GM23248 (cell line): ENCODE results near the gene TEX22. TPM values are rescaled to one million over a fixed set of nuclear protein-coding genes. Genes with fewer than 3 reads are reported as not detected.

Source experiments
- DNase-seq: peaks from one replicate; pipeline ENCODE4 v3.0.0-alpha.2; 2015
- H2AFZ ChIP-seq: fragments of 200-600 bp; sonication (generic); 2 replicates; pipeline ENCODE4 v1.6.1; 2016; ENCODE audit warnings: antibody characterized with exemption
- H3F3A ChIP-seq: fragments of 200-600 bp; sonication (generic); 2 replicates; pipeline ENCODE4 v1.6.1; 2016; ENCODE audit warnings: mild to moderate bottlenecking, antibody characterized with exemption, mixed run types; ENCODE audit not compliant: insufficient read depth
- H3K27ac ChIP-seq: fragments of 200-600 bp; sonication (generic); 2 replicates; pipeline ENCODE4 v1.5.1; 2016; ENCODE audit warnings: mild to moderate bottlenecking
- H3K27me3 ChIP-seq: fragments of 200-600 bp; sonication (generic); replicated peaks from 2 replicates; pipeline ENCODE4 v1.6.1; 2016; ENCODE audit warnings: mild to moderate bottlenecking; ENCODE audit not compliant: insufficient read depth
- H3K36me3 ChIP-seq: fragments of 200-600 bp; sonication (generic); 2 replicates; pipeline ENCODE4 v1.6.1; 2016; ENCODE audit warnings: low read depth, mild to moderate bottlenecking
- H3K4me1 ChIP-seq: fragments of 200-600 bp; sonication (generic); 2 replicates; pipeline ENCODE4 v1.6.1; 2016; ENCODE audit warnings: mild to moderate bottlenecking; ENCODE audit not compliant: insufficient read depth
- H3K4me2 ChIP-seq: fragments of 200-600 bp; sonication (generic); one replicate; pipeline ENCODE4 v1.6.1; 2016; ENCODE audit warnings: mild to moderate bottlenecking; ENCODE audit not compliant: unreplicated experiment
- H3K4me3 ChIP-seq: fragments of 200-600 bp; sonication (generic); 2 replicates; pipeline ENCODE4 v1.5.1; 2016; ENCODE audit warnings: mild to moderate bottlenecking
- H3K79me2 ChIP-seq: fragments of 200-600 bp; sonication (generic); 2 replicates; pipeline ENCODE4 v1.6.1; 2016; ENCODE audit warnings: mild to moderate bottlenecking; ENCODE audit not compliant: insufficient read depth
- H3K9ac ChIP-seq: fragments of 200-600 bp; sonication (generic); 2 replicates; pipeline ENCODE4 v1.6.1; 2016; ENCODE audit warnings: mild to moderate bottlenecking
- H3K9me2 ChIP-seq: fragments of 200-600 bp; sonication (generic); 2 replicates; pipeline ENCODE4 v1.6.1; 2016; ENCODE audit warnings: mixed run types, mild to moderate bottlenecking, moderate library complexity; ENCODE audit not compliant: insufficient read depth
- H3K9me3 ChIP-seq: fragments of 200-600 bp; sonication (generic); one replicate; pipeline ENCODE4 v1.6.1; 2017; ENCODE audit warnings: low read depth
- H4K20me1 ChIP-seq: fragments of 200-600 bp; sonication (generic); 2 replicates; pipeline ENCODE4 v1.6.0; 2016; ENCODE audit not compliant: insufficient read depth
- EZH2 ChIP-seq: fragments of 200-600 bp; sonication (generic); IDR thresholded peaks from 2 replicates; pipeline ENCODE4 v1.6.1; 2018; ENCODE audit warnings: antibody characterized with exemption, mild to moderate bottlenecking; ENCODE audit not compliant: insufficient read depth, poor library complexity, severe bottlenecking
- EZH2phosphoT487 ChIP-seq: fragments of 200-600 bp; sonication (generic); IDR thresholded peaks from 2 replicates; pipeline ENCODE4 v1.6.1; 2018; ENCODE audit warnings: antibody characterized with exemption, moderate library complexity, mild to moderate bottlenecking, low read depth; ENCODE audit not compliant: insufficient read depth
- WGBS, 2 experiments: methylation state at CpG; one replicate each; pipeline ENCODE4 v1.1.6; 2015 to 2017; ENCODE audit warnings: low lambda C conversion rate in 2 of 2, low coverage in 1 of 2; ENCODE audit errors: missing lambda C conversion rate in 2 of 2; 5-methylcytosine and 5-hydroxymethylcytosine counted together
- in situ Hi-C: fragments of 300-500 bp; cut with MboI; formaldehyde crosslinking; loops from 2 replicates; pipeline ENCODE4 v1.15.0; 2020
- polyA plus RNA-seq: library from polyadenylated mRNA; unstranded; fragments of >200 nt; fragmentation: Nextera tagmentation; extraction: Ambion mirVana; gene quantifications from 2 replicates; pipeline ENCODE4 v1.2.1, GENCODE V29; 2016
- total RNA-seq: library from RNA; depleted of rRNA; stranded (reverse); fragments of >200 nt; shearing (Covaris generic); gene quantifications from 2 replicates; pipeline ENCODE4 v1.2.3, GENCODE V29; 2014

TEX22 gene
- total and polyA plus RNA-seq, 2 experiments from 2014 or later, result 0.43 to 0.46 TPM

DNA sequence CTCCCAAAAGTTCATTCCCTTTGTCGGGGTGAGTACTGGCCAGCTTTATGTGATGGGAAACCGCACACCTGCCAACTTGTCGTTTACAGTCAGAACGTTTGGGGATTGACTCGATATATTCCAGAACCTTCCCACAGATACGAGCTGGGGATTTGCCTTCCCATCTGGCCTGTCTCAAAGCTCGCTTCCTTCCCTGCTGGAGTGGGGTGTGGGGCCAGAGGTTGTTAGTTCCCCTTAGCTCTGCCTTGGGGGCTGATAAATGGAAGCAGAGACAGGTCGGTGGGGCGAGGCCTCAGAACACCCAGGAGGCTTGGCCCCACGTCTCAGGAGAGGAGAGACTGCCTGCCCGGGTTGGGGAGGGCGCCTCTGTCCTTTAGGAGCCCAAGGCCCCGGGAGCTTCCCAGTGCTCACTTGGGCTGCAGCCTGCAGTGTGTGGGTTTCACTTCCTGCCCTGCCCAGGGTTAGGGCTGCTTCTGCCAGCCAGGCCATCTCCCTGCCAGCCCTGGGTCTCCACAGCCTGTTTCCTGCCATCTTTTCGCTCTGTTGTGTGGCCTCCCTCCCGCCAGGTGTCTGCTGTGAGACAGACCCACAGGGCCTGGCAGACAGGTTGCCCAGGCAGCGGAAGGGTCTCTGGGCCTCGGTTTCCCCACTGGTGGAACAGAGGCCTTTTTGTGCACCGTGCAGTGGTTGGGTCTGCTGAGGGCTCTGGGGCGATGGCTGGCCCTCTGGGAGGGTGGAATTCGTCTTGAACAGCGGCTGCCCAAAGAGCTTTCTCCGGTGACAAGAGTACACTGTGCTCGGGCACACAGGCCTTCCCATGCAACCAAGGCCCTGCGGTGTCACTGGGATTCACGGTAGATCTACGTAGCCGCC is 8.1 kb upstream of the TEX22 start:
- WGBS, 2 experiments, result 69 to 70% methylated on average over 27 of the region's 27 CpGs
- H4K20me1 ChIP-seq, result no peaks in the 10 kb centered on the region
- in situ Hi-C loops, result no loop called here
- no peak overlapping the region for H3K4me3 ChIP-seq
- TF ChIP-seq EZH2, result no peak
- no peak for TF ChIP-seq EZH2phosphoT487
- H3K9ac ChIP-seq, result no peak overlapping the region
- no peaks in the 10 kb centered on the region for H3K79me2 ChIP-seq
- no peaks in the 10 kb centered on the region for H3K36me3 ChIP-seq
- H3F3A ChIP-seq, result no peaks in the 10 kb centered on the region
- H3K4me2 ChIP-seq, result no peak overlapping the region
- no peak overlapping the region for H3K27ac ChIP-seq
- H3K9me2 ChIP-seq, result no peaks in the 10 kb centered on the region
- DNase-seq, result no peak
- no peaks in the 10 kb centered on the region for H3K27me3 ChIP-seq
- no peak overlapping the region for H2AFZ ChIP-seq
- no peaks in the 10 kb centered on the region for H3K9me3 ChIP-seq
- H3K4me1 ChIP-seq, result no peaks in the 10 kb centered on the region

DNA sequence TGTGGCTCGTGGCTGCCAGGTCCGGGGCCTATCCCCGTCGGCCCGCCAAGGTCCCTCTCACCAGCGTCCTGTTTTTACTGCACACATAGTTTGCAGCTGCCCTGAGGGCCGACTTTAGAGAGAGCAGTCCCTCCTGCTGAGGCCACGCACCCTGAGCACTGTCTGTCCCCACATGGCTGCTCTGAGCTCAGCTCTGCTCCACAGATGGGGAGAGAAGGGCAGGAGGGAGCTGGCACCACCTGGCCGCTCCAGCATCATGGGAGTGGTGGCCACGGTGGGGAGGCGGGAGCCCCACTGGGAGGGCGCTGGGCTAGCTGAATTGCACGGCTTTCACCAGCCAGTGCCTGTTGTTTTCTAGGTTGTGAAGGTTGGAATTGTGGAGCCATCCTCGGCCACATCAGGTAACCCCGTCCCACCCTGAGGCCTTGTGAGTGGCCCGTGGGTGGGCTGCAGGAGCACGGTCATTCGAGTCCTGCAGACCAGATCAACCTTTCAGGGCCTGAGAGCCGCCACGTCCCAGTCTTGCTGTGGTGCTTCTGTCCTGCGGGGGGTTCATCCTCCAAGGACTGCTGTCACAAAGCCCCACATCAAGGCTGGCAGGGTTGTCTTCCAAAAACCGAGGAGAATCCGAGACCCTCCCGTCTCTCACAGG is 7.4 kb upstream of the TEX22 start:
- H3K9me2 ChIP-seq, result no peaks in the 10 kb centered on the region
- TF ChIP-seq EZH2phosphoT487, result no peak
- TF ChIP-seq EZH2, result no peak
- H3K27me3 ChIP-seq, result no peaks in the 10 kb centered on the region
- no peaks in the 10 kb centered on the region for H3F3A ChIP-seq
- H3K4me1 ChIP-seq, result no peaks in the 10 kb centered on the region
- no peak overlapping the region for H3K4me2 ChIP-seq
- H3K9ac ChIP-seq, result no peak overlapping the region
- H3K4me3 ChIP-seq, result no peak overlapping the region
- H3K27ac ChIP-seq, result no peak overlapping the region
- H3K79me2 ChIP-seq, result no peaks in the 10 kb centered on the region
- H4K20me1 ChIP-seq, result no peaks in the 10 kb centered on the region
- no peaks in the 10 kb centered on the region for H3K9me3 ChIP-seq
- in situ Hi-C loops, result no loop called here
- DNase-seq, result no peak
- whole genome bisulfite sequencing, 2 experiments, result 87 to 90% methylated on average over 24 of the region's 24 CpGs
- no peaks in the 10 kb centered on the region for H3K36me3 ChIP-seq
- no peak overlapping the region for H2AFZ ChIP-seq

DNA sequence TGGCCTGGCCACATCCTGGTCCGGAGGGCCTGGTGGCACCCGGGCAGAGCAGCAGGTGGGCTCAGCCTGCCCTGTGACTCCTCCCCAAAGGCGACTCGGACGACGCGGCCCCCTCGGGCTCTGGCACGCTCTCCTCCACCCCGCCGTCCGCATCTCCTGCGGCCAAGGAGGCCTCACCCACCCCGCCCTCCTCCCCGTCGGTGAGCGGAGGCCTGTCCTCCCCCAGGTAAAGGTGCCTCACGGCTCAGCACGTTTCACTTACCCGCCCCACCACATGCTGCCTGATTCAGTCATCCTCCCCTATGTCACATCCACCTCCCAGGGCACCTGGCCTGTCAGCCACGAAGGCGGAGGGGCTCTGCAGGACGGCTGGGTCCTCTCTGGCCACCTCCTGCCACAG is 6.8 kb upstream of the TEX22 start:
- in situ Hi-C loops, result no loop called here
- H2AFZ ChIP-seq, result no peak overlapping the region
- H3K4me1 ChIP-seq, result no peaks in the 10 kb centered on the region
- WGBS, 2 experiments, result 90 to 93% methylated on average over 23 of the region's 23 CpGs
- H3K4me3 ChIP-seq, result no peak overlapping the region
- TF ChIP-seq EZH2phosphoT487 (no peak), EZH2 (no peak)
- no peaks in the 10 kb centered on the region for H3K9me2 ChIP-seq
- H3F3A ChIP-seq, result no peaks in the 10 kb centered on the region
- no peaks in the 10 kb centered on the region for H3K36me3 ChIP-seq
- H3K9ac ChIP-seq, result no peak overlapping the region
- H3K9me3 ChIP-seq, result no peaks in the 10 kb centered on the region
- no peaks in the 10 kb centered on the region for H3K79me2 ChIP-seq
- H3K4me2 ChIP-seq, result no peak overlapping the region
- no peaks in the 10 kb centered on the region for H4K20me1 ChIP-seq
- no peak for DNase-seq
- no peaks in the 10 kb centered on the region for H3K27me3 ChIP-seq
- H3K27ac ChIP-seq, result no peak overlapping the region

GRCh38 chr14:105392131-105393090 is 5.9 kb upstream of the TEX22 start:
- Histone ChIP-seq H3K36me3 (no peaks in the 10 kb centered on the region), H3K9me2 (no peaks in the 10 kb centered on the region), H3F3A (no peaks in the 10 kb centered on the region), H3K4me1 (0 out of 2 replicates have a peak, but pooled peaks cover under 1% of the 10 kb centered on the region), H3K27me3 (no peaks in the 10 kb centered on the region), H3K9ac (no peak overlapping the region), H3K9me3 (no peaks in the 10 kb centered on the region), H3K4me2 (no peak overlapping the region), H3K4me3 (no peak overlapping the region), H3K79me2 (no peaks in the 10 kb centered on the region), H4K20me1 (no peaks in the 10 kb centered on the region), H2AFZ (no peak overlapping the region), H3K27ac (no peak overlapping the region)
- no peak for DNase-seq
- TF ChIP-seq EZH2, result no peak
- TF ChIP-seq EZH2phosphoT487, result no peak
- in situ Hi-C loops, result no loop called here
- WGBS, 2 experiments, result 92% methylated on average over 35 to 40 of the region's 40 CpGs
